ENCODE measurements around the gene MPZL2. TPM values are rescaled to one million over a fixed set of nuclear protein-coding genes. Genes with fewer than 3 reads are reported as not detected.

MPZL2 gene
- total and polyA plus RNA-seq, 2 of the 13 experiments (the other 11 are each of a cell fraction or from before 2014, with no cell fraction given) = 27.9 to 53.7 TPM

- intact Hi-C loops (cut with micrococcal nuclease; ENCODE audit: unreplicated experiment) = no loop called here
- FAIRE-seq (no peak), DNase-seq (ENCODE audit: low spot score) (no peak), ATAC-seq (no peak)
- TF ChIP-seq ATF1 (CRISPR knock-in tag; IDR thresholded peaks at IDR 0.05) (no peak), ZMYM4 (CRISPR knock-in tag; IDR thresholded peaks at IDR 0.05) (no peak), RARG (CRISPR knock-in tag; IDR thresholded peaks at IDR 0.05; ENCODE audit: low read depth) (no peak), ZNF589 (CRISPR knock-in tag; conservative IDR thresholded peaks at IDR 0.05) (no peak), RERE (CRISPR knock-in tag; IDR thresholded peaks at IDR 0.05; ENCODE audit: low read depth) (no peak), ZSCAN25 (CRISPR knock-in tag; IDR thresholded peaks at IDR 0.05) (no peak), ZNF644 (CRISPR knock-in tag; IDR thresholded peaks at IDR 0.05; ENCODE audit: low read depth) (no peak)
- peaks cover 2% of the 10 kb centered on the region; the same call in 1 of the 2 replicates for H3K4me1 ChIP-seq (ENCODE audit: insufficient read depth, low read length)
- in situ Hi-C loops (cut with HindIII; ENCODE audit: extremely low pct_ligation_motif_present, low pct_unique_long_range_greater_than_20kb) = no loop called here
- no peaks in the 10 kb centered on the region for H3K79me2 ChIP-seq (ENCODE audit: insufficient read depth, low read length)
- no TSS peak for BruUV-seq (replicated peaks)
- no peak overlapping the region for H3K4me3 ChIP-seq (replicated peaks in 1 of 3; ENCODE audit: insufficient read depth in 1 of 3, low read depth in 2 of 3, low read length in 3 of 3)
- H3K9ac ChIP-seq (ENCODE audit: insufficient read depth, low read depth, low read length) = no peak overlapping the region
- H2AFZ ChIP-seq (ENCODE audit: low read length) = no peak overlapping the region
- ChIA-PET CTCF (ENCODE audit: low intra/inter-chr PET ratio, low total read pairs) (no interaction called here), POLR2A (no interaction called here)
- no peaks in the 10 kb centered on the region for H4K20me1 ChIP-seq (ENCODE audit: insufficient read depth, low read length)
- H3K27ac ChIP-seq (ENCODE audit: extremely low read length, insufficient read depth, low read length) = no peak overlapping the region
- 45% methylated on average over 6 of the region's 6 CpGs for WGBS (ENCODE audit: low lambda C conversion rate)
- no peaks in the 10 kb centered on the region for H3K36me3 ChIP-seq (replicated peaks in 1 of 2; ENCODE audit: control insufficient read depth in 1 of 2, insufficient read depth in 2 of 2, low read length in 2 of 2)
- H3K9me3 ChIP-seq (ENCODE audit: low read length) = no peaks in the 10 kb centered on the region
- no peak overlapping the region for H3K4me2 ChIP-seq (ENCODE audit: low read depth, low read length)
- no peaks in the 10 kb centered on the region for H3K27me3 ChIP-seq (ENCODE audit: control insufficient read depth in 1 of 2, insufficient read depth in 2 of 2, low read length in 2 of 2)
These were observed 18.5 kb upstream of the MPZL2 start for GRCh38 chr11:118282606-118283005.
